KMS-11 (cell line): ENCODE measurements around the gene SAMD14.
A peak's percentile ranks its signal among the peaks of the same experiment; 100 is the strongest.

Source experiments
- H2AFZ ChIP-seq: fragments of 200-600 bp; sonication (generic); 2 replicates; pipeline ENCODE4 v1.6.1; 2016; ENCODE audit warnings: antibody characterized with exemption, mixed run types, low read depth
- H3K27ac ChIP-seq: fragments of 200-600 bp; sonication (generic); 2 replicates; pipeline ENCODE4 v1.6.1; 2016; ENCODE audit warnings: mild to moderate bottlenecking, mixed run types
- H3K27me3 ChIP-seq: fragments of 200-600 bp; sonication (generic); 2 replicates; pipeline ENCODE4 v1.6.1; 2017; ENCODE audit warnings: mild to moderate bottlenecking, low read depth, mixed run types, moderate library complexity; ENCODE audit not compliant: insufficient read depth
- H3K36me3 ChIP-seq: fragments of 200-600 bp; sonication (generic); 2 replicates; pipeline ENCODE4 v1.6.1; 2017; ENCODE audit warnings: mild to moderate bottlenecking, mixed run types; ENCODE audit not compliant: insufficient read depth
- H3K4me1 ChIP-seq: fragments of 200-600 bp; sonication (generic); 2 replicates; pipeline ENCODE4 v1.6.1; 2016; ENCODE audit warnings: mild to moderate bottlenecking, low read depth, mixed run types; ENCODE audit not compliant: poor library complexity, severe bottlenecking
- H3K4me2 ChIP-seq: fragments of 200-600 bp; sonication (generic); 2 replicates; pipeline ENCODE4 v1.7.0; 2016; ENCODE audit warnings: mild to moderate bottlenecking, mixed run types
- H3K4me3 ChIP-seq: fragments of 200-600 bp; sonication (generic); IDR thresholded peaks from 2 replicates; pipeline ENCODE4 v1.6.1; 2017; ENCODE audit warnings: low read depth, low read length, mixed read lengths; ENCODE audit not compliant: insufficient read depth
- H3K79me2 ChIP-seq: fragments of 200-600 bp; sonication (generic); 2 replicates; pipeline ENCODE4 v1.6.1; 2016; ENCODE audit warnings: low read depth, mixed run types; ENCODE audit not compliant: insufficient read depth
- H3K9ac ChIP-seq: fragments of 200-600 bp; sonication (generic); 2 replicates; pipeline ENCODE4 v1.6.1; 2016; ENCODE audit warnings: mild to moderate bottlenecking, mixed run types
- H4K20me1 ChIP-seq: fragments of 200-600 bp; sonication (generic); 2 replicates; pipeline ENCODE4 v1.6.1; 2016; ENCODE audit warnings: mild to moderate bottlenecking, mixed run types; ENCODE audit not compliant: insufficient read depth
- TF ChIP-seq, protein P1 (sequence below): fragments of 200-600 bp; sonication (generic); conservative IDR thresholded peaks from 2 replicates; pipeline ENCODE4 v1.6.1; 2017; ENCODE audit warnings: low read depth, mild to moderate bottlenecking, antibody characterized with exemption, low read length, moderate library complexity, mixed read lengths

SAMD14 gene

GRCh38 chr17:50152736-50153135 is 22.8 kb upstream of the SAMD14 start:
- TF ChIP-seq, protein P1, sequence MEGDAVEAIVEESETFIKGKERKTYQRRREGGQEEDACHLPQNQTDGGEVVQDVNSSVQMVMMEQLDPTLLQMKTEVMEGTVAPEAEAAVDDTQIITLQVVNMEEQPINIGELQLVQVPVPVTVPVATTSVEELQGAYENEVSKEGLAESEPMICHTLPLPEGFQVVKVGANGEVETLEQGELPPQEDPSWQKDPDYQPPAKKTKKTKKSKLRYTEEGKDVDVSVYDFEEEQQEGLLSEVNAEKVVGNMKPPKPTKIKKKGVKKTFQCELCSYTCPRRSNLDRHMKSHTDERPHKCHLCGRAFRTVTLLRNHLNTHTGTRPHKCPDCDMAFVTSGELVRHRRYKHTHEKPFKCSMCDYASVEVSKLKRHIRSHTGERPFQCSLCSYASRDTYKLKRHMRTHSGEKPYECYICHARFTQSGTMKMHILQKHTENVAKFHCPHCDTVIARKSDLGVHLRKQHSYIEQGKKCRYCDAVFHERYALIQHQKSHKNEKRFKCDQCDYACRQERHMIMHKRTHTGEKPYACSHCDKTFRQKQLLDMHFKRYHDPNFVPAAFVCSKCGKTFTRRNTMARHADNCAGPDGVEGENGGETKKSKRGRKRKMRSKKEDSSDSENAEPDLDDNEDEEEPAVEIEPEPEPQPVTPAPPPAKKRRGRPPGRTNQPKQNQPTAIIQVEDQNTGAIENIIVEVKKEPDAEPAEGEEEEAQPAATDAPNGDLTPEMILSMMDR = no peak
- H4K20me1 ChIP-seq = no peaks in the 10 kb centered on the region
- peaks cover 27% of the 10 kb centered on the region for H3K79me2 ChIP-seq
- no peak overlapping the region for H3K4me3 ChIP-seq
- no peak overlapping the region for H2AFZ ChIP-seq
- H3K27ac ChIP-seq = peak overlapping the region; percentile 68
- H3K4me2 ChIP-seq = peak overlapping the region; percentile 100
- no peak overlapping the region; the same call in 1 of the 2 replicates for H3K9ac ChIP-seq
- peaks cover 56% of the 10 kb centered on the region for H3K4me1 ChIP-seq
- H3K36me3 ChIP-seq = no peaks in the 10 kb centered on the region
- H3K27me3 ChIP-seq = no peaks in the 10 kb centered on the region

GRCh38 chr17:50151937-50152547 is 22.1 kb upstream of the SAMD14 start:
- Histone ChIP-seq H3K27ac (peak overlapping the region; percentile 68), H3K27me3 (no peaks in the 10 kb centered on the region), H3K9ac (peak overlapping the region; percentile 38; the same call in 1 of the 2 replicates), H3K79me2 (peaks cover 34% of the 10 kb centered on the region), H3K4me3 (no peak overlapping the region), H3K4me1 (peaks cover 63% of the 10 kb centered on the region), H3K36me3 (no peaks in the 10 kb centered on the region), H3K4me2 (peak overlapping the region; percentile 100), H2AFZ (peak overlapping the region; percentile 68; the same call in 1 of the 2 replicates), H4K20me1 (no peaks in the 10 kb centered on the region)
- TF ChIP-seq, protein P1 = no peak

GRCh38 chr17:50151041-50151936 is 21.3 kb upstream of the SAMD14 start:
- no peaks in the 10 kb centered on the region for H3K27me3 ChIP-seq
- peak overlapping the region; percentile 47 for H3K9ac ChIP-seq
- H3K27ac ChIP-seq = peak overlapping the region; percentile 62
- peak overlapping the region; percentile 77 for H2AFZ ChIP-seq
- TF ChIP-seq, protein P1 = no peak
- peaks cover 63% of the 10 kb centered on the region for H3K4me1 ChIP-seq
- H3K79me2 ChIP-seq = peaks cover 41% of the 10 kb centered on the region
- no peaks in the 10 kb centered on the region for H3K36me3 ChIP-seq
- no peak overlapping the region for H3K4me3 ChIP-seq
- peak overlapping the region; percentile 100 for H3K4me2 ChIP-seq
- no peaks in the 10 kb centered on the region for H4K20me1 ChIP-seq

DNA sequence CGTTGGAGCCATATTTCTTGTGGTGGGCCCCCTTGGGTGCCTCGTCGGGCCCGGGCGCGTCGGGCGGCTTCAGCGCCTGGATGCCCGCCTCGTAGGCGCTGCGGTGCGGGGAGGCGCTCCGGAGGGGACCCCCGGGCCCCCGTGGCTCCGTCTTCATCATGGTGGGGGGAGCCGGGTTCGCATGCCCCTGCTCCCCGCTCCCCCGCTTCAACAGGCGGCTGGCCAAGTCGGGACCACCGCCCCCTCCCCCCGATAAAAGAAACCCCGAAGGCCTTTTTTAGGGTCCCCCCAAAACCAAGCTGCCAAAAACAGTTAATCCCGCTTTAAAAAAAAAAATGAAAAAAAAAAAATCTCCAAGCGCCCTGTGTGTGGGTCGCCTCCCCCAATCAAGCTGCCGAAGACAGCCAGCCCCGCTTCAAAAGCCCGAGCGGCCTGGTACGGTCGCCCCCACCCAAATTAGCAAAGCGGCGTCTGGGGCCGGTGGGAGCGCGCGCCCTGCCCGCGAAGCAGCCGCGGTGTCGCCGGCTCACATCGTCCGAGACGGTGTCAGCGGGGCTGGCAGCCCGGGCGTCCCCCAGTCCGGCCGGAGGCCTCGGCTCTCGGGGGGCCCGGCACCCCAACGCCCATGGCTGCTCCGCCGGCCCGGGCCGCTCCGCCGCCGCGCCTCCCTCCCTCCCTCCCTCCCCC is 20.5 kb upstream of the SAMD14 start, which contains the start of gene PPP1R9B:
Gene PPP1R9B, minus strand, starts transcription at position 324 of the 687 bp plus-strand sequence. Its CDS starts 164 bp downstream, at position 160.
- Histone ChIP-seq H3K4me1 (peaks cover 55% of the 10 kb centered on the region), H3K36me3 (no peaks in the 10 kb centered on the region), H4K20me1 (no peaks in the 10 kb centered on the region), H3K9ac (peak within 1 kb of the TSS; percentile 79), H3K27ac (peak within 1 kb of the TSS; percentile 62), H3K4me2 (peak within 1 kb of the TSS; percentile 100), H3K79me2 (peaks cover 47% of the 10 kb centered on the region), H3K27me3 (no peaks in the 10 kb centered on the region), H3K4me3 (no peak within 1 kb of the TSS), H2AFZ (peak within 1 kb of the TSS; percentile 77)
- TF ChIP-seq, protein P1 = no peak
